B cell (primary cell): ENCODE measurements around the gene SLC2A9. TPM values are rescaled to one million over a fixed set of nuclear protein-coding genes. Genes with fewer than 3 reads are reported as not detected.

Experiments
- ATAC-seq: fragments of 200-7000 bp; cut with Tn5 transposase; one replicate; pipeline ENCODE4 v1.10.0; 2021; ENCODE audit warnings: low read depth, mild to moderate bottlenecking, moderate number of reproducible peaks, moderate library complexity
- CTCF ChIA-PET: fragments of 350-600 bp; sonication (Branson Sonifier 250); formaldehyde crosslinking; loops from one replicate; lab custom pipeline; 2021; ENCODE audit warnings: antibody characterized with exemption, inconsistent platforms; lab: Charles Lee
- POLR2A ChIA-PET: fragments of 350-600 bp; sonication (Branson Sonifier 250); formaldehyde crosslinking; loops from one replicate; lab custom pipeline; 2021; ENCODE audit warnings: antibody characterized with exemption; lab: Charles Lee
- DNase-seq: peaks from one replicate; pipeline ENCODE4 v3.0.0; 2013
- H2AFZ ChIP-seq: 2 replicates; pipeline ENCODE4 v1.6.1; 2012; ENCODE audit warnings: mild to moderate bottlenecking, low read depth, low read length; ENCODE audit not compliant: insufficient read depth, poor library complexity, severe bottlenecking
- H3K27ac ChIP-seq, 2 donors: 1 replicate in 1 of 2; 2 replicates in 1 of 2; pipeline ENCODE4 v1.5.1; 2012 to 2013; ENCODE audit warnings: low read length in 2 of 2, mild to moderate bottlenecking in 2 of 2, moderate library complexity in 1 of 2
- H3K27me3 ChIP-seq, 4 experiments: fragments of 200-600 bp in 1 of 4; sonication (generic) in 1 of 4; replicated peaks in 1 of 4; 1 replicate in 2 of 4; 2 replicates in 2 of 4; pipeline versions ENCODE4 v1.6.1 to v1.7.0; 2013 to 2016; ENCODE audit warnings: low read length in 3 of 4, mild to moderate bottlenecking in 2 of 4, mixed read lengths in 1 of 4, moderate library complexity in 1 of 4; ENCODE audit not compliant: insufficient read depth in 4 of 4, control insufficient read depth in 3 of 4; ENCODE audit errors: control extremely low read depth in 1 of 4
- H3K36me3 ChIP-seq, 2 experiments: replicated peaks in 1 of 2; 1 replicate in 1 of 2; 2 replicates in 1 of 2; pipeline versions ENCODE4 v1.6.1 to v1.7.1; 2013; ENCODE audit warnings: low read length in 1 of 2; ENCODE audit not compliant: insufficient read depth in 2 of 2, control insufficient read depth in 1 of 2; ENCODE audit errors: control extremely low read depth in 1 of 2, extremely low read depth in 1 of 2
- H3K4me1 ChIP-seq, 2 donors: fragments of 200-600 bp in 1 of 2; sonication (generic) in 1 of 2; 1 replicate in 1 of 2; 2 replicates in 1 of 2; pipeline versions ENCODE4 v1.5.1 to v1.6.1; 2013 to 2017; ENCODE audit warnings: low read length in 2 of 2; ENCODE audit not compliant: control insufficient read depth in 2 of 2, insufficient read depth in 2 of 2
- H3K4me2 ChIP-seq: replicated peaks from 2 replicates; pipeline ENCODE3; 2012; ENCODE audit warnings: mild to moderate bottlenecking, low read depth, low read length; ENCODE audit not compliant: poor library complexity, severe bottlenecking
- H3K4me3 ChIP-seq, 5 experiments: fragments of 200-600 bp in 1 of 5; sonication (generic) in 1 of 5; 1 replicate in 3 of 5; 2 replicates in 2 of 5; pipeline versions ENCODE4 v1.5.1 to v1.7.0; 2011 to 2016; ENCODE audit warnings: low read length in 4 of 5, mild to moderate bottlenecking in 4 of 5, low read depth in 2 of 5, control low read depth in 1 of 5, moderate library complexity in 1 of 5; ENCODE audit not compliant: insufficient read depth in 1 of 5; ENCODE audit errors: control extremely low read depth in 1 of 5, extremely low read depth in 1 of 5
- H3K79me2 ChIP-seq: fragments of 200-600 bp; sonication (generic); one replicate; pipeline ENCODE4 v1.6.0; 2016; ENCODE audit warnings: low read length; ENCODE audit not compliant: control insufficient read depth, insufficient read depth
- H3K9ac ChIP-seq: fragments of 200-600 bp; sonication (generic); 2 replicates; pipeline ENCODE4 v1.6.1; 2017; ENCODE audit warnings: mild to moderate bottlenecking, low read length, moderate library complexity
- H3K9me3 ChIP-seq, 3 donors: one replicate each; pipeline versions ENCODE4 v1.6.1 to v1.7.1; 2013; ENCODE audit warnings: low read length in 2 of 3; ENCODE audit not compliant: control insufficient read depth in 2 of 3, insufficient read depth in 1 of 3; ENCODE audit errors: control extremely low read depth in 1 of 3
- H4K20me1 ChIP-seq: 2 replicates; pipeline ENCODE4 v1.6.0; 2012; ENCODE audit warnings: mild to moderate bottlenecking, low read length; ENCODE audit not compliant: insufficient read depth, control insufficient read depth, poor library complexity, severe bottlenecking
- H3K27ac Mint-ChIP-seq: one replicate; pipeline ENCODE4 v1.8.0; 2021; ENCODE audit warnings: mixed read lengths
- H3K27me3 Mint-ChIP-seq: one replicate; pipeline ENCODE4 v1.8.0; 2021; ENCODE audit warnings: mixed read lengths
- H3K4me1 Mint-ChIP-seq: one replicate; pipeline ENCODE4 v1.8.0; 2021; ENCODE audit warnings: mixed read lengths
- H3K4me3 Mint-ChIP-seq: one replicate; pipeline ENCODE4 v1.8.0; 2021; ENCODE audit warnings: mixed read lengths
- H3K9me3 Mint-ChIP-seq: one replicate; pipeline ENCODE4 v1.8.0; 2022; ENCODE audit warnings: mixed read lengths; ENCODE audit not compliant: insufficient read depth
- EZH2 ChIP-seq: IDR thresholded peaks from 2 replicates; pipeline ENCODE4 v1.6.1; 2012; ENCODE audit warnings: borderline replicate concordance, low read depth, mild to moderate bottlenecking, moderate library complexity, low read length; ENCODE audit not compliant: insufficient read depth, poor library complexity, severe bottlenecking
- WGBS: methylation state at CpG from one replicate; pipeline ENCODE4 v1.1.5; 2013; ENCODE audit warnings: missing lambda C conversion rate; ENCODE audit not compliant: insufficient coverage; 5-methylcytosine and 5-hydroxymethylcytosine counted together
- intact Hi-C: fragments of 100-400 bp; cut with micrococcal nuclease; formaldehyde crosslinking; loops from one replicate; pipeline ENCODE4 v1.10.0; 2022
- polyA plus RNA-seq: library from polyadenylated mRNA; depleted of rRNA; stranded (reverse); fragments of >200 nt; gene quantifications from 2 replicates; pipeline ENCODE4 v1.2.3, GENCODE V29; 2012
- total RNA-seq, 2 donors: library from RNA; stranded (reverse); fragments of 120-200 nt in 1 of 2; gene quantifications; 1 replicate in 1 of 2; 2 replicates in 1 of 2; pipeline versions ENCODE4 v1.2.3 to v1.2.4, GENCODE V29; 2013 to 2022
- TF ChIP-seq, protein P1 (sequence below): fragments of 200-600 bp; IDR thresholded peaks from one replicate; pipeline ENCODE4 v1.8.0; 2022; ENCODE audit warnings: antibody characterized with exemption, mild to moderate bottlenecking

The SLC2A9 gene
- total and polyA plus RNA-seq, 2 donors (not counting 1 experiment from before 2014, with no cell fraction given): 0.89 to 2.1 TPM

DNA sequence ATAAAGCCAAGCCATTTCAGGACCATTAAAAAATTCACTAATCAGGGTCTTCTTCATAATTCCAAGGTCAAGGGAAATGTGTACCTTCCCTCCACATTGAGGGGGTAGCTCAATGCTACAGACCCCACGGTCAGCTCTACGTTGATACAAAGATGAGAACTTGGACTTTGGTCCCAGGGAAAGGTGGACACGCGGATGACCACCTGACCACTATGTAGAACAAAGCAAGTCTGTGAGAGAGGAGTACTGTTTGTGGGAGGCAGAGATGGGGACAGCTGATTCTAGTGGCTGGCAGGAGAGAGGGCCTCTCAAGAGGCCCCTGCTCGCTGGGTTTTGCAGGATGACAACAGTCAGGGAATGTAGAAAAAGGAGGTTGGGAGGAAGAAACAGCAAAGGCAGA is 58.0 kb downstream of the SLC2A9 start:
- intact Hi-C loops: no loop called here
- no peak overlapping the region for H3K4me3 ChIP-seq
- POLR2A ChIA-PET: no interaction called here
- Mint-ChIP-seq H3K9me3 (peaks cover 5% of the 10 kb centered on the region), H3K4me3 (no peak overlapping the region), H3K27me3 (peaks cover 14% of the 10 kb centered on the region), H3K4me1 (no peaks in the 10 kb centered on the region), H3K27ac (no peak overlapping the region)
- no peaks in the 10 kb centered on the region for H3K36me3 ChIP-seq
- WGBS: 94% methylated on average over 5 of the region's 5 CpGs
- no peaks in the 10 kb centered on the region for H3K9me3 ChIP-seq
- H3K4me1 ChIP-seq: no peaks in the 10 kb centered on the region
- H3K9ac ChIP-seq: no peak overlapping the region
- H3K79me2 ChIP-seq: no peaks in the 10 kb centered on the region
- TF ChIP-seq EZH2: no peak
- TF ChIP-seq, protein P1, sequence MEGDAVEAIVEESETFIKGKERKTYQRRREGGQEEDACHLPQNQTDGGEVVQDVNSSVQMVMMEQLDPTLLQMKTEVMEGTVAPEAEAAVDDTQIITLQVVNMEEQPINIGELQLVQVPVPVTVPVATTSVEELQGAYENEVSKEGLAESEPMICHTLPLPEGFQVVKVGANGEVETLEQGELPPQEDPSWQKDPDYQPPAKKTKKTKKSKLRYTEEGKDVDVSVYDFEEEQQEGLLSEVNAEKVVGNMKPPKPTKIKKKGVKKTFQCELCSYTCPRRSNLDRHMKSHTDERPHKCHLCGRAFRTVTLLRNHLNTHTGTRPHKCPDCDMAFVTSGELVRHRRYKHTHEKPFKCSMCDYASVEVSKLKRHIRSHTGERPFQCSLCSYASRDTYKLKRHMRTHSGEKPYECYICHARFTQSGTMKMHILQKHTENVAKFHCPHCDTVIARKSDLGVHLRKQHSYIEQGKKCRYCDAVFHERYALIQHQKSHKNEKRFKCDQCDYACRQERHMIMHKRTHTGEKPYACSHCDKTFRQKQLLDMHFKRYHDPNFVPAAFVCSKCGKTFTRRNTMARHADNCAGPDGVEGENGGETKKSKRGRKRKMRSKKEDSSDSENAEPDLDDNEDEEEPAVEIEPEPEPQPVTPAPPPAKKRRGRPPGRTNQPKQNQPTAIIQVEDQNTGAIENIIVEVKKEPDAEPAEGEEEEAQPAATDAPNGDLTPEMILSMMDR: no peak
- H3K4me2 ChIP-seq: no peak overlapping the region
- CTCF ChIA-PET: no interaction called here
- no peaks in the 10 kb centered on the region for H4K20me1 ChIP-seq
- DNase-seq (no peak), ATAC-seq (no peak)
- H3K27ac ChIP-seq: no peak overlapping the region
- H2AFZ ChIP-seq: no peak overlapping the region
- H3K27me3 ChIP-seq: no peaks in the 10 kb centered on the region

DNA sequence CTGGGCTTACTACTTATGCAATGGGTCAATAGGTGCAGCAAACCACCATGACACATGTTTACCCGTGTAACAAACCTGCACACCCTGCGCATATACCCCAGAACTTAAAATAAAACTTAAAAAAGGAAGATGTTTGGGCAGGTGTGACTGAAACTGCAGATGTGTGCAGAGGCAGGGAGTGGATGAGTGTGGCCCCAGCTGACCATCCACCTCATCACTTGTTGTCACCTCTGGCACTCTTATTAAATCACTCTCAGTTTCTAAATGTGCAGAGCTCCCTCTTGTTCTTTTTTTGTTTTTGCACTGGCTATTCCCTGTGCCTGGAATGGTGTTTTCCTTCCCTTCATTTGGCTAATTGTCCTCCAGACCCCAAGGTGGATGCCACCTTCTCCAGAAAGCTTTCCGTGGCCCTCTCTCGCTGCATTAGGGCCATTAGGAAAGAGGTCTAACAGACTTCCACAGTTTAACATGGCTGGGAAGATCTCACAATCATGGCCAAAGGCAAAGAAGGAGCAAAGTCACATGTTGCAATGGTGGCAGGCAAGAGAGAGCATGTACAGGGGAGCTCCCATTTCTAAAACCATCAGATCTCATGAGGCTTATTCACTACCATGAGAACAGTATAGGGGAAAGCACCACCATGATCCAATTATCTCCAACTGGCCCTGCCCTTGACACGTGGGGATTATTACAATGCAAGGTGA is 58.5 kb downstream of the SLC2A9 start:
- intact Hi-C loops: no loop called here
- H3K4me3 ChIP-seq: no peak overlapping the region
- WGBS: 86% methylated on average over 2 of the region's 5 CpGs
- no peaks in the 10 kb centered on the region for H3K79me2 ChIP-seq
- Mint-ChIP-seq H3K27me3 (peaks cover 14% of the 10 kb centered on the region), H3K4me1 (no peaks in the 10 kb centered on the region), H3K27ac (no peak overlapping the region), H3K9me3 (peaks cover 5% of the 10 kb centered on the region), H3K4me3 (no peak overlapping the region)
- H2AFZ ChIP-seq: no peak overlapping the region
- ChIA-PET CTCF (no interaction called here), POLR2A (no interaction called here)
- ATAC-seq (no peak), DNase-seq (no peak)
- H4K20me1 ChIP-seq: no peaks in the 10 kb centered on the region
- H3K4me1 ChIP-seq: no peaks in the 10 kb centered on the region
- peaks cover 0 to 1% (median 0%) of the 10 kb centered on the region in 3 donors for H3K9me3 ChIP-seq
- H3K36me3 ChIP-seq: no peaks in the 10 kb centered on the region
- no peaks in the 10 kb centered on the region for H3K27me3 ChIP-seq
- TF ChIP-seq EZH2: no peak
- TF ChIP-seq, protein P1: no peak
- H3K9ac ChIP-seq: no peak overlapping the region
- H3K27ac ChIP-seq: no peak overlapping the region
- no peak overlapping the region for H3K4me2 ChIP-seq
